Right renal cortex interstitium (tissue), 3 donors: Measurements from ENCODE around the gene HMGCS1. TPM values are rescaled to one million over a fixed set of nuclear protein-coding genes. Genes with fewer than 3 reads are reported as not detected.
"Not testable (repeated sequence)": the region's sequence is repeated elsewhere in the genome, so short reads cannot be mapped to it uniquely, and the experiment has no call there.

ENCODE experiments used
- DNase-seq, 3 donors: peaks; one replicate each; pipeline ENCODE4 v3.0.0-alpha.2; 2013; ENCODE audit warnings: low read depth in 3 of 3, low spot score in 2 of 3
- polyA plus RNA-seq, 3 donors: library from polyadenylated mRNA; unstranded; fragments of 120-200 nt; gene quantifications; one replicate each; pipeline ENCODE4 v1.2.1, GENCODE V29; 2013; ENCODE audit not compliant: insufficient read length in 3 of 3

Gene HMGCS1
- polyA plus RNA-seq = 100 to 1,000 TPM; 112 to 130 (median 113) TPM

DNA sequence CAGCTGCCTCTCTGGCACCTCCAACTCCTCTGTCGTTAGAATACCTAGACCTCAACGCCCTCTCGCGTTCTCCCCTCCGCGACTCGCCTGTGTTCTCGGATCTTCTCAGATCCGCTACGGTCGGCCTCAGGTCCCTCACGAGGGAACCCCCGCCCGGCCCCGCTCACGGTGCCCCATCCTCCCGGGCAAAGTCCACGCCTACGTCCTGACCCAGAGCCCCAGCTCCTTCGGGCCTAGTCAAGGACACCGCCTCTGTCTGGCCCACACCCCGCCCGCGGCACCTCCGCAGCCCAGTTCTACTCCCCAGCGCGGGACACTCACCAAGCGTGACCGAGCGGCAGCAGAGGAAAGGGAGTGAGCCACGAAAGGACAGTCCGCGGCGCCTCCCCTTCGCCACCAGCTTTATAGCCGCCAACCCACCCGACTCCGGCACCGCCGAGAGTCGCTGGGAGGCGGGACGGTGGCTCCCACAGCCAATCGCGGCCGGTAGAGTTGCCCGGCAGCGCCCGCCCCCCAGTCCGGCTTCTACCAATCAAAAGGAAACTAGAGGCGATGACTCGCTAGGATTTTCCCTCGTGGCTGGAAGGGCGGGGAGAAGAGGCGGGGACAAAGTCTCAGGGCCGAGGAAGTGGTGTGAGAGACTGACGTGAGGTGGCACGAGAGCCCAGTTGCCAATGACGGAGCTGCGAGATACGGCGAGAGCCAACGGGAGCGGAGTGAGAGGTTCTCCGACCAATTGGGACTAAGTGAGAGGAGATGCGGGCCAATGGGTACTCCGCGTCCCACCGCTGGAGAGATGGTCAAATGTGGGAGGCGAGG, at the start of gene HMGCS1:
TSS of gene HMGCS1 (minus strand) at position 378 of the 819 bp plus-strand sequence. CDS start 14,447 bp downstream, outside the sequence.
- peak; percentile 97 to 98 (median 97) for DNase-seq

DNA sequence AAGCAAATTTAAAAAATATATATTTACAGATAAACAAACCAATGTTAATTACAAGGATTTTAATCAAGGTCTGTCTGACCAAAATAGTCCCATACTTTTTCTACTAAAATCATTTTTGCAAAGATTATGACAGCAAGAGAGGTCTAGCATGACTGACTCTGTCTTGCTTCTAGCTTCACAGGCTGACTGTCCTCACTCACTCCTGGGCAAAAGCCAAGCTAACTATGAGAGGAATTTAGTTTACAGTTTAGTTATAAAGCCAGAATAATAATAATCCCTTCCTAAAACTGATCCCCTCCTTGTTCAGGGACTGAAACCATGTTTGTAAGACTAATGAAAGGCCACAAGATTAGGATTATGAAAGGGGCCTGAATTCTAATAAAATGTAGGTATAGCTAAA, 45.5 kb upstream of the HMGCS1 start:
- DNase-seq = no peak

DNA sequence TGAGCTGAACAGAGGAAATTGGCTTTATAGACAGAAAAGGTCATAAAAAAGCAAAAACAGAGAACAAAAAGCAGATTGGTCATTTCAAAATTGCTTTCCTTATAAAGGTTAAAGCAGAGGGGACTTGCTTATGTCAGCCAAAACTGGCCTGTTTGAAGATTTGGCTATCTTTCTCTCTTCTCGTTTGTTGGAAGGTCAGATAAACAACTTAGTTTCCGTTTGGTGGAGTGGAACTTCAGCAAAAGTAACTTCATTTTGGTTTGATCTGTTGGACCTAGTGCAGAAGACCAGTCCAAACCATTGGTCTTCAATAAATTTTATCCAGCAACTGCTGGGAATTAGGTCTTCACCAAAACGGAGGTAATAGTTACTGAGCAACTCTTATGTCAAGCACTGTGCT, 45.1 kb upstream of the HMGCS1 start:
- DNase-seq = no peak

GRCh38 chr5:43357878-43358281, 44.7 kb upstream of the HMGCS1 start:
- DNase-seq = peak in 1 of 3 donors; percentile 27

- DNase-seq = no peak
These were observed 43.9 kb upstream of the HMGCS1 start for GRCh38 chr5:43357067-43357466.

DNA sequence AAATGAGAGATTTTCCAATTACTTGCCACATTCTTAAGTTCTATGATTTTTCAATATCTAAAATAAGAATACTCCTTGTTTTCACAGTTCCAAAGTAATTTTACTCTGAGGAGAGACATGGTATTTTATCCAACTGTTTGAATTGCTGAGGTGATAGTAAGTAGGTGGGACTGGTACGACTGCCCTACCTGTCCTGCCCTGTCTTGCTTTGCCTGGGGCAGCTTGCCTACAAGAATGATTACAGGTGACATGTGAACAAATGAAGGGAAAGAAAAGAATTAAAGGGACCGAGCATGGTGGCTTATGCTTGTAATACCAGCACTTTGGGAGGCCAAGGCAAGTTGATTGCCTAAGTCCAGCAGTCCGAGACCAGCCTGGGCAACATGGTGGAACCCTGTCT, 41.6 kb upstream of the HMGCS1 start:
- no peak for DNase-seq

GRCh38 chr5:43353668-43354067, 40.5 kb upstream of the HMGCS1 start:
- no peak for DNase-seq

GRCh38 chr5:43352915-43353314, 39.7 kb upstream of the HMGCS1 start:
- no peak for DNase-seq

- DNase-seq = no peak
These were observed 38.9 kb upstream of the HMGCS1 start for GRCh38 chr5:43352131-43352530.

GRCh38 chr5:43348861-43349363, 35.7 kb upstream of the HMGCS1 start:
- DNase-seq = no peak

GRCh38 chr5:43348207-43348606, 35.0 kb upstream of the HMGCS1 start:
- DNase-seq = no peak

GRCh38 chr5:43338862-43339261, 25.6 kb upstream of the HMGCS1 start:
- DNase-seq = no peak

- DNase-seq = no peak
These were observed 22.9 kb upstream of the HMGCS1 start for GRCh38 chr5:43336159-43336558.

DNA sequence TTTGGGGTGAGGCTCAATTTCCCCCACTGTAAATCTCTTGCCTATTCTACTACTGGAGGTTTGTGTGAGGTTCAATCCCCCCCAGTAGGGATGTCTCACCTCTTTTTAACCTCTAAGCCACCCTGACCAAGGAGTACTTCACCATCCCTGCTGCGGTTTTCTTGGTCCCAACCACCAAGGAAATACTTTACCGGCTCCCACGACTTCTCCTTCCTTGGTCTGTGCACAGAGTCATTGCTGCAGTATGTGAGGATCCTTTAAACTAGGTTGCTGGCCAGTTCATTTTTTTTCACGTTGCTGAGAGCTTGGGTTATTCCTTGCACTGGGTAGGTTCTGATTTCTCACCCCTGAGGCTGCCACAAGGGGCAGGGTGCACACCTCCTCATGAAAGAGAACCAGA, 22.5 kb upstream of the HMGCS1 start:
- no peak for DNase-seq

DNA sequence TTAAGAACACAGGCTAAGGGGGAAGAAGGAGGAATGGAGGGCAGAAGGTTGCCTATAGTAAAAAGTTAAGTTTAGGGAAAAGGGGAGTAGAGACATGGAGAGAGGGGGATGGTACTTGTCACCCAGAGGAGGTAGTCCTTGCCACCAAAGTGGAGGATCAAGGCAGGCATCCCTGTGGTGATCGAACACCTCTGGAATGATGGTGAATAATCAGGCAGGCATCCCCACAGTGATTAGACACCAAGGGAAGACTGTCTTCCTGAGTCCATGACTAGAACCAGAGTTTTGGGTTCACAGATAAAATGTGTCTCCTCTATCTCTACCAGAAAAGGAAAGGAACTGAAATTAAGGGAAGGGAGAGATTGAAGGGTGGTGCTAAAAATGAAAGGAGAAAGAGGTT, 19.2 kb upstream of the HMGCS1 start:
- DNase-seq = no peak

DNA sequence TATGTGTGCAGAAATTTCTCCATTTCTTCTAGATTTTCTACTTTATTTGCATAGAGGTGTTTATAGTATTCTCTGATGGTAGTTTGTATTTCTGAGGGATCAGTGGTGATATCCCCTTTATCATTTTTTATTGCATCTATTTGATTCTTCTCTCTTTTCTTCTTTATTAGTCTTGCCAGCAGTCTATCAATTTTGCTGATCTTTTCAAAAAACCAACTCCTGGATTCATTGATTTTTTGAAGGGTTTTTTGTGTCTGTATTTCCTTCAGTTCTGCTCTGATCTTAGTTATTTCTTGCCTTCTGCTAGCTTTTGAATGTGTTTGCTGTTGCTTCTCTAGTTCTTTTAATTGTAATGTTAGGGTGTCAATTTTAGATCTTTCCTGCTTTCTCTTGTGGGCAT, 12.4 kb upstream of the HMGCS1 start:
- not testable (repeated sequence) for DNase-seq

DNA sequence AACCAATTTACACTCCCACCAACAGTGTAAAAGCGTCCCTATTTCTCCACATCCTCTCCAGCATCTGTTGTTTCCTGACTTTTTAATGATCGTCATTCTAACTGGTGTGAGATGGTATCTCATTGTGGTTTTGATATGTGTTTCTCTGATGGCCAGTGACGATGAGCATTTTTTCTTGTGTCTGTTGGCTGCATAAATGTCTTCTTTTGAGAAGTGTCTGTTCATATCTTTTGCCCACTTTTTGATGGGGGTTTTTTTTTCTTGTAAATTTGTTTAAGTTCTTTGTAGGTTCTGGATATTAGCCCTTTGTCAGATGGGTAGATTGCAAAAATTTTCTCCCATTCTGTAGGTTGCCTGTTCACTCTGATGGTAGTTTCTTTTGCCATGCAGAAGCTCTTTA, 10.3 kb upstream of the HMGCS1 start:
- DNase-seq = not testable (repeated sequence)

DNA sequence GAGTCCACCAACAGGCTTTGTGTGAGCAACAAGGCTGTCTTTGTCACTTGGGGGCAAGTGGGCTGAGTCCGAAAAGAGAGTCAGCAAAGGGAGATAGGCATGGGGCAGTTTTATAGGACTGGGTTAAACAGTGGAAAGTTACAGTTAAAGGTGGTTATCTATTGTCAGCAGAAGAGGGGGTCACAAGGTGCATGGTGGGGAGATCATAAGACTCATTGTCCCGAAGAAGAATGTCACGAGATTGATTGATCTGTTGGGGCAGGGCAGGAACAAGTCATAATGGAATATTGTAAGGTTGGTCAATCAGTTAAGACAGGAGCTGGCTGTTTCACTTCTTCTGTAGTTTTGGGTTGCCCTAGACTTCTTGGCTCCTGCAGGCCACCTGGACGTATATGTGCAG, 7.6 kb upstream of the HMGCS1 start:
- no peak for DNase-seq

DNA sequence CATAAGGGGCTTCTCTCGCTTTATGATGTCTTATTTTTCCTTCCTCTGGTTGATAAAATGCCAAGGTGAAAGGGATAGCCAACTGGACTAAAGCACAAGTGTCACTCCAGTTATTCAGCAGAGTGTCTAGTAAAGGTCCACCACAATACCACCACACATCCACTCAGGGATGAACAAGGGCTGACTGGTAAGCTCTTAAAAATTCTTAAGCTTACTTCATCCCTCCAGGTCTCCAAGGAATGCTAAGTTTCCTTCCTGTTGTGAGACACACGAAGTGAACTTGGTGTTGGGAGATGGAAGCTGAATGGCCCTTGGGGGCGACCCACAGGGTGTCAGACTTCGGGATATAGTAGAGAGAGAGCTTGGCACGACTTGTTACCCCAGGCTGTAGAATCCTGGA, 3.2 kb upstream of the HMGCS1 start:
- DNase-seq = no peak

GRCh38 chr5:43315682-43316081, 2.5 kb upstream of the HMGCS1 start:
- DNase-seq = no peak

- no peak for DNase-seq
These were observed 2.1 kb upstream of the HMGCS1 start for GRCh38 chr5:43315263-43315662.

- DNase-seq = no peak
These were observed 1.5 kb upstream of the HMGCS1 start for GRCh38 chr5:43314724-43315123.
